TTC549 (cell line): ENCODE results near the gene ARHGEF26.

Source experiments
- FAIRE-seq: peaks from 2 replicates; lab custom pipeline; 2012; peaks lifted over from hg19 to GRCh38; lab: Jason Lieb, UNC

The ARHGEF26 gene

DNA sequence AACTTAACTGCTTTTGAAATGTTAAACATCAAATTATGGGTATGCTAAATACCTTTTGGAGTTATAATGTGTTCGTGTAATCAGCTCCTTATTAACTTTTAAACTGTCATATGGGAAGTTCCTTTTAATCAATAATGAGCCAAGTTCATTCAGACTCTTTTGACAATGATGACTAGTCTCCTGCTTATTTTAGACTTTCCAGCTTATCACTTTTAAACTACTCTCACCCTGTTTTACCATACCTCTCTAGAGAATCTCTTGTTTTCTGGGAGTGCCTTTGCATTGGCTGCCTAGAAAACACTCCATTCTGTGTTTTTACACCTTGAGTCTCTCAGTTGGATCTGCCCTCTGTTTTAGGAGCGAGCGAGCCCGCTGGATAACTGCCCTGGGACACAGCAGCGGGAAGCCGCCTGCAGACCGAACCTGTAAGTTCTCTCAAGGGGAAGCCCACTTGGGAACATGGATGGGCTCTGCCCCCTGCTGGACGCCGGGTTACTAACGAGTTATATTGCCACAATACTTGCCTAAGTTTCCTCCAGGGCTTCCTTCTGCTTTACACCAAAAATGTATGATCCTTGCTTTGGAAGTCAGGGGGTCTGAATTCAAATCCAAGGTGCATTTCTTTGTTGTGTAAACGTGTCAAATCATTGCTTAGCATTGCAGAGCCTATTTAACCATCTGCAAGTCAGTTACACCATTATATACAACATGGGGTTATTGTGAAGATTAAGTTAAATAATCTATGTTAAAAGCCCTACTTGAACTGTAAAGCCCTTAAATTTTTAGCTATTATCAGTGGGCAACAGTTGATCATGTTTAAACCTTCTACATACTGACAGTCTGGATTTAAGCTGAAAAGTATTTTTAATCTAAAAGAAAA, 131.8 kb downstream of the ARHGEF26 start:
- FAIRE-seq, result peak; percentile 26

DNA sequence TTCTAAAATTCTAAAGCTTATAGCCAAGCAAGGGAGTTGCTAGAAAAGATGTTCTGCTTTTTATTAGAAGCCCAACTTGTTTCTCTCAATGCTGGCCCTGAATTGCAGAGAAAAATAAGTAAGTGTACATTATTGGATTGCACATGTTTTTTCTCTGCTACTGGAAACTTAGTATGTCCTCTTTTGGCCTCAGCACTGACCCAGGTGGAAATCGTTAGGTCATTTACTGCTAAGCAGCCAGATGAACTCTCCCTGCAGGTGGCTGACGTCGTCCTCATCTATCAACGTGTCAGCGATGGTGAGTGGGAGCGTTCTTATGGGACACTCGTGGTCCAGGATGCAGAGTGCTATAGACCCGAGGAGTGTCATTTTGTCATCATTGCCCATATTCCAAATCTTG, 133.3 kb downstream of the ARHGEF26 start:
- no peak for FAIRE-seq

GRCh38 chr3:154273381-154273780, 152.2 kb downstream of the ARHGEF26 start:
- no peak for FAIRE-seq

- no peak for FAIRE-seq
These were observed 153.2 kb downstream of the ARHGEF26 start for GRCh38 chr3:154274348-154274747.

DNA sequence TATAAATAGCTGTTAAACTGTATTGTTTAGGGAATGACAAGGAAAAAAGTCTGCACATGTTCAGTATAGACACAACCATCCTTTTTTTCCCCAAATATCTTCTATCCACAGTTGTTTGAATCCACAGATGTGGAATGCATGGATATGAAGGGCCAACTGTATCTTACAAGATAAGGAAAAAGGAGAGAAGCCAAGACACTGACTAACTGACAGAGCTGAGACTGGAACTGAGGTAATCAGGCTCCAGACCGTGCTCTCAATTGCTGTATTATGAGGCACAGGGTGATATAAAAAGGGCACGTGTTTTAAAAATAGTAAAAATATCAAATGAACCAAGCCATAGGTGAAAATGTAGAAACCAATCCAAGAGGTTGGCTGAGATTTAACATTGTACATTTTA, 154.1 kb downstream of the ARHGEF26 start:
- FAIRE-seq, result no peak

DNA sequence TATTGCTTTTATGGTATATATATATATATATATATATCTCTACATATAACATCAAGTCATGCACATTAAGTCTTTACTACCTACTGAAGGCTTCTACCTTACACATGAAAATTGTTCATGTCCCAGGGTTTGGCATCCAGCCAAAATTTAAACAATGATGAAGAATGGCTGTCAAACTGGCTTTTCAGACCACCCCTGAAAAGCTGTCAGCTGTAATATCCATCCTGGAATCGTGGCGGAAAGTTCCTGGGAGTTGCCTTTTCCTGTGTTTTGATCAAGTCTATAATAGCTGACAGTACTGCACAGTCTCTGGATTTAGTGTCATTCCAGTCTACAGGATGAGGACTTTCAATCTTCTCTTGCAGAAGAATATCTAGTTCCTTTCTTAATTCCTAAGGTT, 154.8 kb downstream of the ARHGEF26 start:
- FAIRE-seq, result no peak

GRCh38 chr3:154280161-154280560, 159.0 kb downstream of the ARHGEF26 start:
- FAIRE-seq, result no peak

- no peak for FAIRE-seq
These were observed 164.0 kb downstream of the ARHGEF26 start for GRCh38 chr3:154285221-154285620.

GRCh38 chr3:154290187-154290586, 169.0 kb downstream of the ARHGEF26 start:
- FAIRE-seq, result no peak

GRCh38 chr3:154294016-154294415, 172.8 kb downstream of the ARHGEF26 start:
- no peak for FAIRE-seq

DNA sequence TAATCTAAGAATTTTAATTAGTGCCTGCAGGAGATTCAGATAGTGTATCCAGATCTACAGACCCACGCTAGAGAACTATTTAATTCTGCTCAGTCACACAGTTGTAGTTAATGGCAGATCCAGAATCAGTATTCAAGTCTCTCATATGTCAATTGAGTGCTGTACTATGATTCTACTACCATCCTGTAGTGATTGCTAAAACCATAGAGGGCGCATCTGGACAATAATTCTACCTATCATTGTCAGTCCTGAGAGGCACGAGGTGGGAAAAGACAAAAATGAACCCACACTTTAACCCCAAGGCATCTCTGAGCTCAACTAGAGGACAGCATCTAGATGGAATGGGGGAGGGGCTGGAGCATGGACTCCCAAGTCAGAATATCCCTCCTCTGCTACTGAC, 180.4 kb downstream of the ARHGEF26 start:
- FAIRE-seq, result no peak

- no peak for FAIRE-seq
These were observed 183.1 kb downstream of the ARHGEF26 start for GRCh38 chr3:154304116-154304786.

DNA sequence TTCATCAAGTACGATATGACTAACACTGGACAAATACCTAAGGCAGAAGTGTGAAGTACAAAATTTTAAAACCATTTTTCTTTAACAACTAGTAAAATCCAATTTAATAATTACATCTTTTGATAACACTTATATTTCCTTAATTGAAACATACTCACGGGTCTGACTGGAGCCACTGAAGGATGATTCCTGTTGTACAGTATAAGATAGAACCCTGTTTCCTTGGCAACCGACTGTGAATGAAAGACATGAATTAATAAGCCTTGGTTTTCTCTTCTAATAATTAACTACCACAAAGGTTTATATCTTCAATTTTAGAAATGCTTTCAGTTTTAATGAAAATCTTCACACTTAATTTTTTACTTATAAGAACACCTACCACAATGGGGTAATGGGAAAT, 183.7 kb downstream of the ARHGEF26 start:
- no peak for FAIRE-seq

DNA sequence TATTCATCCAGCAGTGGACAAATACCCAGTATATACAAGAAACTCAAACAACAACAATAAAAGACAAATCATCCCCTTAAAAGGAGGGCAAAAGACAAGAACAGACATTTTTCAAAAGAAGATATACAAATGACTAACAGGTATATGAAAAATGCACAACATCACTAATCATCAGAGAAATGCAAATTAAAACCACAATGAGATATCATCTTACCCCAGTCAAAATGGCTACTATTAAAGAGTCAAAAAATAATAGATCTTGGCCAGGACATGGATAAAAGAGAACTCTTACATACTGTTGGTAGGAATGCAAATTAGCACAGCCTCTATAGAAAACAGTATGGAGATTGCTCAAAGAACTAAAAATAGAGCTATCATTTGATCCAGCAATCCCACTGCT, 186.2 kb downstream of the ARHGEF26 start:
- FAIRE-seq, result no peak
